ENCODE data around the gene PPFIA3.
"Not testable (repeated sequence)": the region's sequence is repeated elsewhere in the genome, so short reads cannot be mapped to it uniquely, and the experiment has no call there.

The PPFIA3 gene

GRCh38 chr19:49103331-49104085 is 15.8 kb upstream of the PPFIA3 start:
- no peak for DNase-seq

DNA sequence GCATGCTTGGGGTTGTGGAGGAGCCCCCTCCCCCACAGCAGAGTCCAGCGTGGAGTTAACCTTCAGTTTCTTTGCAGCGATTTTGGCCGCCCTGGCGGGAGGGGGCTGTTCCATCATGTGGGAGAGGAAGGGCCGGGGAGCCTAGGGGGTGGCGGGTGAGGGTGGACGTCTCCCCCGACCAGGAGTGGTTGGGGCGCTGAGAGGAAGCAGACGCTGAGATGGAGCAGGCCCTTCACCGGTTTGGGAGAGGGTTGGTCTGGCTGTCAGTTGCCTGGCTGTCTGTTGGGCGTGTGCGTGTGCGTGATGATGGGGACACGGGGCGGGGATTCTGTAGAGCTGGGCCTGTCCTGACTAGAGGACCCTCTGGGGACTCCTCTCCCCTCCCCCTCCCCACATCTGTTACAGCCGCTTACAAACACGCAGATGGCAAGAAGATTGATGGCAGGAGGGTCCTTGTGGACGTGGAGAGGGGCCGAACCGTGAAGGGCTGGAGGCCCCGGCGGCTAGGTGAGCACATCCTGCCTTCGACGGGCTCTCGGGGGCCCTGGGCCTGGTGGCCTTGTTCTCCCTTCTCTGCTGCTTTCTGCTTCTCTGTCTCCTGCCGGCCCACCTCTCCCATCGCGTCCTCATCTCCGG is 15.0 kb upstream of the PPFIA3 start:
- no peak for DNase-seq

GRCh38 chr19:49106648-49107135 is 12.7 kb upstream of the PPFIA3 start:
- peak; percentile 7 for DNase-seq

GRCh38 chr19:49107625-49108459 is 11.5 kb upstream of the PPFIA3 start:
- DNase-seq, result no peak

GRCh38 chr19:49109051-49109450 is 10.3 kb upstream of the PPFIA3 start:
- DNase-seq, result no peak

- DNase-seq, result no peak
These were observed 9.6 kb upstream of the PPFIA3 start for GRCh38 chr19:49109569-49110233.

DNA sequence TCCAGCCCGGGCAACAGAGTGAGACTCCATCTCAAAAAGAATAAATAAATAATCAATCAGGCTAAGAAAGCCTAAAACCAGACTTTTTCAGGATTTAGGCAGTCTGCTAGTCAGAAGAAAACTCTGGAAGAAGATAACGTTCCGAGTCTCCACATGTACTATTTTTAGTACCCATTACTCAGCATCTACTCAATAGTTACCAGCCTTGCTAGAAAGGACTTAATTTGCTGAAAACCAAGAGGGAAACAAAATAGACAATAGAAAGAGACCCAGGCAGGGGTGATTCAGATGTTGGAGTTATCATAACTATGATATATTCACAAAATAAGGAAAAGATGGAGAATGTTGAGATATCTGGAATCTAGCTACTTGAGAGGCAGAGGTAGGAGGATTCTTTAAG is 8.8 kb upstream of the PPFIA3 start:
- no peak for DNase-seq

DNA sequence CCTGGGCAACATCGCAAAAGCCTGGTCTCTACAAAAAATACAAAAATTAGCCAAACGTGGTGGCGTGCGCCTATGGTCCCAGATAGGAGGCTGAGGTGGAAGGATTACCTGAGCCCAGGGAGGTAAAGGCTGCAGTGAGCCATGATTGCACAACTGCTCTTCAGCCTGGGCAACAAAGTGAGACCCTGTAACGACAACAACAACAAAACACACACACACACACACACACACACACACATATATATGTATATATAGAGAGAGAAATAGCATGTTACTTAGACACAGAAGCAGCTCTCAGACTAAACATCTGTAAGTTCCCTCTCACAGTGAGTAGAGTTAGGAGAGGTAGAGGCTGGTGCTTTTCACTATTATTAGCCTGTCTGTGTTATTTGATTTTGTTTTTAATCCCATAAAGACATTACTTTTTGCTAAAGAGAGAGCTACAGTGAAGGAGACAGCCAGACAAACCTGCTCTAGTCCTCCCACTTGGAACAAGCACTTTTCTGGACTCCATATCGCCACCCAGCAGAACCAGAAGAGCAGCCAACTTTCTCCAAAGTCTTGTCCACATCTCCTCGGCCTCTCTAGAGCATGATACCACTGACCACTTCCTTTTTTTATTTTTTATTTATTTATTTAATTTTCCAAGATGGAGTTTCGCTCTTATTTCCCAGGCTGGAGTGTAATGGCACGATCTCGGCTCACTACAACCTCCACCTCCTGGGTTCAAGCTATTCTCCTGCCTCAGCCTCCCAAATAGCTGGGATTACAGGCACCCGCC is 7.9 kb upstream of the PPFIA3 start:
- DNase-seq, result no peak

GRCh38 chr19:49113762-49114629 is 5.3 kb upstream of the PPFIA3 start, which contains the start of gene LIN7B:
Gene LIN7B (plus strand): TSS chr19:49114370. CDS start chr19:49114405, 35 bp downstream.
- peak; percentile 44 for DNase-seq

GRCh38 chr19:49114630-49115363 is 4.5 kb upstream of the PPFIA3 start:
- no peak for DNase-seq

- no peak for DNase-seq
These were observed 2.8 kb upstream of the PPFIA3 start for GRCh38 chr19:49116544-49116943.

GRCh38 chr19:49117677-49118564 is 1.4 kb upstream of the PPFIA3 start:
- DNase-seq, result no peak

DNA sequence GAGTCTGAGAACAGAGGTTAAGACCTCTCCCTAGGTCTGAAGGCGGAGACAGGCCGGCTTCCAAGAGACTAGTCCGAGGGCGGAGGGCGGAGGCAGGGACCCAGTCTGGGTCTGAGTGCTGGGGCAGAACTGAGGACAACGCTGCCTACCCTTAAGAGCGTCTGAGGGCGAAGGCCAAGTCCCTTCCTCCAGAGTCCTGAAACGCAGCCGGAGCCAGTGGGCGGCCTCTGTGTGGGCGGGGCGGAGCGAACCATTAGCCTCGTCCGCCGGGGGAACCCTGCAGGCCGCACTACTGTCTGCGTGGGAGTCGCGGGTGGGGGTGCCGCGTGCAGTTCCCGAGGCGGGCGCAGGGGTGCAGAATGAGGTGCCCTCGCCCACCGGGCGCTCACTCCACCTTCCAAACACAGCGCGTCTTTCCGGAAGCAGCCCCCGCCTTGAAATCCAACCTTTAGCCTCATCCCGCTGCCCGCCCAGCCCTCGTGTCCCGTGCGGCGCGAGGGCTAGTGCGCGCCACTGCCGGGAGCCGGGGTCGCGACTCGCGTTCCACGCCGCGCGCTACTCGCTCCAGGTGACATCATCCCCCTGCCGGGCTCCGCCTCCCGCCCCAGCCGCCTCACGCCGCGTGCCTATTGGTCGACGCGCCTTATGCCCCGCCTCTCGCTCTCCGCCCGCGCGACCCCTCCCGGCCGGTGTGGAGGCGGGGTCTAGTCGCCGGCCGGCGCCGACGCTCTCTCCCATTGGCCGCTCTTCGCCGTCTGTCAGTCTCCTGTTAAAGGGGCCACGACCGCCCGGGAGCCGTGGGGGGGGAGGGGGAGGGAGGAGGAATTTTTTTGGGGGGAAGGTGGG is 556 bp upstream of the PPFIA3 start, which contains the start of gene C19orf73:
C19orf73 (minus strand) TSS at position 579 of the 846 bp plus-strand sequence; CDS start at position 458, 121 bp downstream.
- DNase-seq, result peak; percentile 84

DNA sequence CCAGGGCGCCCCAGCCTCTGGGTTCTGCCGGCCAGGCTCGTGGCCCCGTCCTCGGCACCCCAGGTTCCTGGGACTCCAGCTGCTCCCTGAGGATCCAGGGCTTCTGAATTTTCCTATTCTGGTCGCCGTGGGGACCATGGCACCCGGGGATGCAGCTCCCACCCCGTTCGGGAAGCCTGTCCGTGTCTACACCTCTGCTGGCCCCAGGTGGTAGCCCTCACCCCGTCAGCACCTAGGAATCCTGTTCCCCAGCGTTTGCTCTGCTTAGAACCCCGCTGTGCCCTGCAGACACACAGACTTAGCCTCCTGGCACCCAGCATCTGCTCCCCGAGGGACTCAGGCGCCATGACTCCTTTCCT is 960 bp downstream of the PPFIA3 start:
- no peak for DNase-seq

DNA sequence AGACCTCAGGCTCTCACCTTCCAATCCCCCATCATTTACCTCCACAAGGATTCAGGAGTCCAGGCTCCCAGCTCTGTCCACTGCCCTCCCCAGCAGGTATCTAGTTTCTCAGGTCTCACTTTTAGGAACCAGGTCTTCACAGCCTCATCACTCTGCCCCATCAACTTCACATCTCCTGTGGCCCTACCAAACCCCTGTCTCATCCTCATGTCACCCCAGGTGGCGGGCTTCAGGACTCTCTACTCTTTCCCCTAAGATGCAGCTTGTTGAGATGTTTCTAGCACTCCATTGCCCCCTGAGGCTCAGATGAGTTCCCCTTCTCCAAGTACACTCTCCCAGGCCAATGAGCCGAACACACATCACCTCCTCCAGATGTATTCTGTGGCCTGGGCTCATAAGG is 1.5 kb downstream of the PPFIA3 start:
- no peak for DNase-seq

GRCh38 chr19:49121841-49122240 is 2.5 kb downstream of the PPFIA3 start:
- DNase-seq, result not testable (repeated sequence)

DNA sequence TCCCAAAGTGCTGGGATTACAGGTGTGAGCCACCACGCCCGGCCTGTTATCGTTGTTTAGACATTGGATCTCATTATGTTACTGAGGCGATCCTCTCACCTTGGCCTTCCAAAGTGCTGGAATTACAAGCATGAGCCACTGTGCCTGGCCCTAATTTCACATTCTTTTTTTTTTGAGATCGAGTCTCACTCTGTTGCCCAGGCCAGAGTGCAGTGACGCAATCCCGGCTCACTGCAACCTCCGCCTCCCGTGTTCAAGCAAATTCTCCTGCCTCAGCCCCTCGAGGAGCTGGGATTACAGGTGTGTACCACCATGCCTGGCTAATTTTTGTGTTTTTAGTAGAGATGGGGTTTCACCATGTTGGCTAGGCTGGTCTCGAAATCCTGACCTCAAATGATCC is 3.9 kb downstream of the PPFIA3 start:
- DNase-seq, result not testable (repeated sequence)
